HG03439 (cell line): ENCODE results near the gene PRKCSH.
"Not testable (repeated sequence)": the region's sequence is repeated elsewhere in the genome, so short reads cannot be mapped to it uniquely, and the experiment has no call there.

Experiments
- ATAC-seq: cut with Tn5 transposase; IDR thresholded peaks from one replicate; pipeline ENCODE4 v1.9.1; 2021; ENCODE audit warnings: mild to moderate bottlenecking, moderate library complexity; ENCODE audit not compliant: unreplicated experiment

PRKCSH gene

DNA sequence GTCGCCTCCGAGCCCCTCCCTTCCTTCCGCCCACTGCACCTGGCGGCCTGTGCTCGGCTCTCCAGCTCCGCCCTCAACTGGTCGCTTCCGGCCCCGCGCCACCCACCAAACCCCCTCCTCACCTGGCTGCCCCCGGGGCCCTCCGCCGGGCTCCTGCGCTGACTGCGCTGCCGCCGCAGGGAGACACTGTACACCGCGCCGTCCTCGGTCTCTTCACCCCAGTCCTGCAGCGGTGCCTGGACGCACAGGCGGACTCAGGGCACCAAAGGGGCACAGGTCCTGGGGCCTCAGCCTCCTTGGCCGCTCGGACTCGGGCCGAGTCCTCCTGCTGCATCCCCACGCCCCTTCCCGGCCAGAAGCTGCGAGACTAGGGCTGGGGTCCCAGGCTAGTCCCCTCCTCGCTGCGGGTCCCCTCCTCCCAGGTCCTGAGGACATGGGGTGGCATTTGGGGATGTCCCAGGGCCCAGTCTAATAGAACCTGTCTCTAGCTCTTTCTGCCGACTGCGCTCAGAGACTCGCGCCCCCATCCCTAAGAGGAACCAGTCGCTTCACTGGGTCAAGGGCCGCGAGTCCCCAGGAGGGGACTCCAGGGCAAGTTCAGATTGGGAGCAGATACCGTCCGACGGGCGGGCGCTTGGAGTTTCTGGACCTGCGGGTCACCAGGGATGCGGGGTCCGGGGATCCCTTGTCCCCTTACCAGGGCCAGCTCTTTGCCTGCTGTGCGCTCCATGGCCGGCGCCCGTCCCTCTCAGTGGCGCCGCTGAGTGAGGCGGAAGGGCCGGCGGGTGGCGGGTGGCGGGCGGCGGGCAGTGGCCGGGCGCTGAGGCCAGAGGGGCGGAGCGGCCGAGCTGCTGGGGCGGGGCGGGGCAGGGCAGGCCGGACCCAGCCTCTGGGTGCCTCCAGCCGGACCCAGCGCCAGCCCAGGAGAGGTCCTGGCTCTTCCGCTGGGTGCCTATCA is 16.6 kb upstream of the PRKCSH start, which contains the start of gene RGL3:
RGL3 (minus strand) TSS at position 766 of the 958 bp plus-strand sequence; CDS start at position 730, 36 bp downstream.
- ATAC-seq, result no peak

DNA sequence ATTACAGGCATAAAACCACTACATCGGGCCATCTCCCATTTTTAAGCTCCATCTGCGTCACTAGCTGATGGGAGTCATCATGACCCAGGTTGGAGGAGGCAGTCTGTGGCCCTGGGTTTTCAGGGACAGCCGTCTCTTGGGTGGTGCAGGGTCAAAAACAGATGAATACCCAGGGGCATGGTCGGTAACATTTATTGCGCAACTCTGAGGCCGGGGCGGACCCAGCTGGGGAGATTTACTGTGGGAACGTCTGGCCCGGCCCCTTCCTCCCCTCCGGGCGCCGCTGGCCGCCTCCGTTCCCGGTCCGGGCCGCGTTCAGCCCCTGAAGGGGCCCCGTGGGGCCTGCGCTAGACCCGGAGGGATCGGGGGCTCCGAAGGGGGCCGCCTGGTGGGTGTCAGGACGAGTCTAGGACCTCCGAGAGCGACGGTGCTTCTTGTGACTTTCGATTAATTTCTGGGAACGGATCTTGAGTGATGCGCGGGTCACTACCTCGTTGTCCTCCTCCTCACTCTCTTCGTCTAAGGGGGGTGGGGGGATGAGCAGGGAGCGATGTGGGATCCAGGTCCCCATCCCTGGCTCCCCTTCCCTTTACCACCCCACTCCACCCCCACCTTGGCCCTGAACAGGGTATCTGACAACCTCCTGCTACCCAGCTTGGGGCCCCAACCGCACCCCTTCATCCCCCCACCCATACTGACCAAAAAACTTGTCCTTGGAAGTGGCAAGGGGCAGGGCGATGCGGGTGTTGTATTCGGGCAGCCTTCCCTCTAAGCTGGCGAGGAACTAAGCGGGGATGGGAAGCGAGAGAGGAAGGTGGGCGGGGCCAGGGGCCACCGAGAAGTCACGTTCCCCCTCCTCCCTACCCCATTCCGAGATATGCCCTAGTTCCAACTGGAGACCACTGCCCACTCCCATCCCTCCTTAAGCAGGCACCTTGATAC is 14.7 kb upstream of the PRKCSH start:
- ATAC-seq, result no peak

GRCh38 chr19:11421371-11422098 is 13.9 kb upstream of the PRKCSH start:
- peak; percentile 44 for ATAC-seq

DNA sequence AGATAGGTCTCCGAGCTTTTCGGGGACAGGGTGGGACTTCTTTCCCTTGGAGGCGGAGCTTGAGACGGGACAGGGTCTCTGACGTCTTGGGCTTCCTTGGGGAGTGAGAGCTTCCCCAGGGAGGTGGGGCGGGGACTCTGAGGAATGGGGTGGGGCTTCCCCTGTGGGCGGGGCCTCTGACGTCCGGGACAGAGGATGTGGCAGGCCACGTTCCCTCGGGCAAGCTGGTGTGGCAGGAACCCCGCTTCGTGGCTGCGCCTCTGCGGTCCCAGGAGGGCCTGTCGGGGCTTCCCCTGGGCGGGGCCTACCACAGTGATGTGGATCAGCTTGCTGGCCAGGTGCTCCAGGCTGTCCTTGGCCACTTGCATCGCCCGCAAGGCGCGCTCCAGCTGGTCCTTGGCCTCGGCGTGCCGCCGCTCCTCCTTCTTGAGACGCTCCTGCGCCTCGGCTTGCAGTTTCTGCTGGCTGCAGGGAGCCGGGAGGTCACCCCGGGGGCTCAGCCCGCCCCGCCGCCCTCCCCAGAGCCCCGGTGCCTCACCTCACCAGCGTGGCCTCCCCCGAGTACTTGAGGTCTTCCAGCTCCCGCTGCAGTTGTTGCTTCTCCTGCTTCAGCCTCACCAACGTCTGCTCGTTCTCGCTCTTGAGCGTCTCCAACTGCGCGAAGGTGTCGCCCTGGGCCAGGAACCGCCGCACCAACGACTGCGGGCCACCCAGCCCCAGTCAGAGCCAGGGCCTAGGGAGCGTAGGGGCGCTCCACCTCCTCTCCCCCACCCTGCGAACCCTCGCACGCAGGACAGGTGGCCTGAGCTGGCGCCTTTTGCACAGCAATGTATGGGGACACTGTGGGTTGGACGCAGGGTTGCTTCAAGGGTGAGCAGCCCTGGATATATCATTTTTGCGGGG is 13.0 kb upstream of the PRKCSH start:
- peak; percentile 41 for ATAC-seq

DNA sequence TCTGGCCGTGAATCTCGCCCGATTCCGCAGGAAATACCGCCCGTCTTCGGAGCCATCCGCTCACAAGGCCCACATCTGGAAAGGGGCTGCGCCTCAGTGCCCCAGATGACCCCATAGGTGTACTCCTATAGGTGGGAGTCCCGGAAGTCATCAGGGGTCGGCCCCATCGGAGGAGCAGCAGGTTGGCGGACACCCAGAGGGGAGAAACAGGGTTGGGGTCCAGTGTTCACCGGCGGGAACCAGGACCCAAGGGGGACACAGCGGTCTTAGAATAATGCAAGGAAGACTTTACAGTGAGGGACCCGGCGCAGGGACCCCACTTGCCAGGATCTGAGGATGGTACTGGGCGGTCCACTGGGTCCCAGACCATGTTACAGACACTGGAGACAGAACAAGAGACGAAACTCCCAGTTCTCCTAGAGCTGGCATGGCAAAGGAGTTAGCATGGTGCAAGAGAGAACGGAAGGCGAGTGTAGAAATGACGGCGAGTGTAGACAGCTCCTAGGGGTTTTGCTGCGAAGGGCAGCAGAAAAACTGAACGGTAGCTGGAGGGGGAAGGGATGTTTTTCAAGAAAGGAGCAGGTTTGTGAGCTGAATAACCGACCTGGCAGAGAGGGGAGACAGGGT is 12.2 kb upstream of the PRKCSH start:
- no peak for ATAC-seq

DNA sequence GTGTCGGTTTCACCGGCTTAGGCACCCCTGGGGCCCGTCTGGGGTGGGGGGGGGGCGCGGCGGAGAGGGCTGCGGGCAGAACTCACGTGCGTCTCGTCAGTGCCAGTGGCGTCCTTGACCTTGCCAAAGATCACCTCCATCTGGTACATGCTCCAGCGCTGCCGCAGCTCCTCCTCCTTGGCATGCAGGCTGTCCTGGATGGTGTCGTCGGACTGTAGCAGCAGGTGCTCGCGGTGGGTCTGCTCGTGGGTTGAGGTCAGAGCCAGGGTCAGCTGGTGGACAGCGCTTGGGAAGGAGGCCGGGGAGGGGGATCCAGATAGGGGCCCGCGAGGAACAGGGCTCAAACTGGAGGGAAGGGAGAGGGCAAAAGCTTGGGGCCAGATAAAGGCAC is 11.6 kb upstream of the PRKCSH start:
- no peak for ATAC-seq

DNA sequence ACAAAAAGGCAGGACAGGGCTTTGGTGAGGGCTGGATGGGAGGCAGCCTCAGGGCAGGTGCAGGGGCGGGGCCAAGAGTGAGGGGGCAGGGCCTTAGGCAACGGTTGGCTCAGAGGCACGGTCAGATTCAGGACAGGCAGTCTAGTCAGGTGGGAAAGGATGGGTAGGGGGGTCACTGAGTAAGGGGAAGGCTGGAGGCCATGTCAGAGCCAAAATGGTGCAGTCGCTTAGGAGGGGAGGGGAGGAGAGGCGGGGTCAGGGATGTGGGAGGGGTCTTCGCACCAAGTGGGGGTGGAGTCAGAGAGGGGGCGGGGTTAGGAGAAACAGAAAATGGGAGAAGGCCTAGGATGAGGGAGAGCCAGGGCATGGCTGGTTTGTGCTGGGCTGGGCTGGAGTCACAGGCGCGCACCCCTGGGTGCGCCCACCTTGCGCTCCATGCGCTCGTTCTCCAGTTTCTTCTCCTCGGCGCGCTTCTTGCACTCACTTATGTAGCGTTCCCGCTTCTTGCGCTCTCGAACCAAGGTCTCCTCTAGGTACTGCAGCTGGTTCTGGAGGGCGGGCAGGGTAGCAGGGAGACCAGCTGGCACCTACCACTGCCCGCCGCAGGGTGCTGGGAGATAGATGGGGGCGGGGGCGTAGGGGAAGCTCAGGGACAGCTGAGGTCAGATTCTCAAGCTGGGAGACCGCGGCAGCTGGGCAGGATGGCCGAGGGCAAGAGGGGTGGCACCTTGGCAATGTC is 9.5 kb upstream of the PRKCSH start:
- ATAC-seq, result no peak

GRCh38 chr19:11426656-11427055 is 8.8 kb upstream of the PRKCSH start:
- no peak for ATAC-seq

DNA sequence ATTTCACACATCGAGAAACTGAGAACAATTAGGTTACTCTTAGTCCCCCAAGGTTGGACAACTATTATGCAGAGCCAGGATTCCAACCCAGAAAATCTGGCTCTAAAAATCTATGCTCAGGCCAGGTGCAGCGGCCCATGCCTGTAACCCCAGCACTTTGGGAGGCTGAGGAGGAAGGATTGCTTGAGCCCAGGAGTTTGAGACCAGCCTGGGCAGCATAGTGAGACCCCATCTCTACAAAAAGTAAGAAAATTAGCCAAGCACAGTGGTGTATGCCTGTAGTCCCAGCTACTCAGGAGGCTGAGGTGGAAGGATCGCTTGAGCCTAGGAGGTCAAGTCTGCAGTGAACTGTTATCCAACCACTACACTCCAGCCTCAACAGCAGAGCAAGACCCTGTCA is 1.9 kb upstream of the PRKCSH start:
- not testable (repeated sequence) for ATAC-seq

GRCh38 chr19:11434703-11435056 is 755 bp upstream of the PRKCSH start:
- ATAC-seq, result no peak

GRCh38 chr19:11435833-11436313 is 438 bp downstream of the PRKCSH start:
- no peak for ATAC-seq

GRCh38 chr19:11437955-11438354 is 2.5 kb downstream of the PRKCSH start:
- ATAC-seq, result no peak

DNA sequence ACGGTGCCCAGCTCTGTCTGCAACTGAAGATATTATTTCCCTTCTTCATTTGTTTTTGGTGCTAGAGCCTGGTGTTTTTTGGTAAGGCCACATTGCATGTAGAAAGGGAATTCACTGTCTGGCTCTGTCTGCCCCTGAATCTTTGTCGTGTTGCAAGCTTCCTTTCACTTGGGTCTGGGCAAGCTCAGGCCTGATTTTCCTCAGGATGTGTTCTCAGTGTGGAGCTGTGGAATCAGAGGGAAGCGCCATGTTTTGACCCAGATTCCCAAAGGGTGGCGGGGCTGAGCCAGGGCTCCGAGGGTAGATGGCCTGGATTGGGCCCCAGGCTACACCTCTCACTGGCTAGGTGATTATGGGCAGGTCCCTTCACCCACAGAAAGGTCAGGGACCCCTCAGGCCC is 8.6 kb downstream of the PRKCSH start:
- ATAC-seq, result no peak

GRCh38 chr19:11445141-11445540 is 9.7 kb downstream of the PRKCSH start:
- ATAC-seq, result no peak

- ATAC-seq, result no peak
These were observed 10.8 kb downstream of the PRKCSH start for GRCh38 chr19:11446271-11446651.

GRCh38 chr19:11446652-11447301 is 11.3 kb downstream of the PRKCSH start:
- no peak for ATAC-seq

DNA sequence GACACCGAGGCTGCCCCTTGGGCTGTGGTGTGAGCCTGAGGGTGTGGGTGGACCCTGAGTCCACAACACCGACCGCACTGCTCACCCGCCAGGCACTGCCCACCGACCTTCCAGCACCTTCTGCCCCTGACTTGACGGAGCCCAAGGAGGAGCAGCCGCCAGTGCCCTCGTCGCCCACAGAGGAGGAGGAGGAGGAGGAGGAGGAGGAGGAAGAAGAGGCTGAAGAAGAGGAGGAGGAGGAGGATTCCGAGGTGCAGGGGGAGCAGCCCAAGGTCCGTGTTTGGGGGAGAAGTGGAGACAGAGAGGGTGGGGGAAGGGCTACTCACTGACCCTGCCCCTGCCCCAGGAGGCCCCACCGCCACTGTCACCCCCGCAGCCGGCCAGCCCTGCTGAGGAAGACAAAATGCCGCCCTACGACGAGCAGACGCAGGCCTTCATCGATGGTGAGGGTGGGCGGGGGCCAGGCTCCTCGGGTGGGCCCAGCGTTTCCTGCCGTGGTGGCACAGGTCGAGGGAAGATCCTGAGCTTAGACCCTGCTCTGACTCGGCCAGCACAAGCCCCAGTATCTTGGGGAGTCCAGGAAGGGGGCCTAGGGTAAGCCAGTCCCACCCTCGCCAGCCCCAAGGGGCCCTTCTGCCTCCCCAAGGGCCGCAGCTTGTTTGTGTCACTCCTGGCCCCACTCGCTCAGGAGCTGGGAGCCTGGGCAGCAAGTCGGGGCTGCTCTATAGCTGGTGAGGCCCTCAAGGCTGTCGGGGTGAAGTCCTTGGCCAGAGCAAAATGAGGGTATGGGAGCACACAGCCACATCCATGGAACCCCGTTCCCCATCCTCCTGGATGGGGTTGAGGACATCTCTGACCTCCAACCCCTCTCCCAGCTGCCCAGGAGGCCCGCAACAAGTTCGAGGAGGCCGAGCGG is 12.2 kb downstream of the PRKCSH start:
- ATAC-seq, result no peak
